ENCODE data around the gene ATP2B3.

The ATP2B3 gene

DNA sequence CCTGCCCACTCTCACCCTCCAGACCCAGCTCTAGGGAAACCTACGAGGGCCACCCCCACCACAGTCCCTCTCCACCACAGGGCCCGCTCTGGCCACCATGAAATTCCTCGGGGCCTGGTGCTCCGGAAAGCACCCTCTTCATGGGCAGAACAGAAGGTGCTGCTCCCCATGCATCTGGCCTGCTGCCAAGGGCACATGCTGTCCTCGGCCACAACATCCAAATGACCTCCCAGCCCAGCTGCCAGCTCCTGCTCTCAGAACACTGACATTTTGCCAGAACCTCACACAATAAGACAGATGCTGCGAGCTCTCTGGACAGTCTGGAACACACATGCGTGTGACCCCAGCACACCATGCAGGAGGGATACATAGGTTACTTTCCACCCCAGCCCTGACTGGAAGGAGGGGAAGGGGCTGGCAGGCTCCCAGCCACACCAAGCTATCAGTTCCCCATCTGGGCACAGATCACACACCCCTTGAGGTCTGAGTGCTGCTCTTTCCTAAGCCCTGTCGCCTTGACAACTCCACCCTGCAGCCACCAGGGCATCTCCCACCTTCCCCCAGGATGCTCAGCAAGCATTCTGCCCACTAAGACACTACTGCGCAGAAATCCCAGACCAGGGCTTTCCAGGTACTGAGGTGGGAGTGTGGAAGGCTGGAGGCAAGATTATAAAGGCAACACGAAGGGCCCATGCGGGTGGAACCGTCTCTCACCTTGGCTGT, 75.7 kb downstream of the ATP2B3 start:
- Histone ChIP-seq H3K36me3 (peaks cover 16 to 72% (median 48%) of the 10 kb centered on the region in 3 donors), H3K9me3 (peaks cover 0 to 4% (median 0%) of the 10 kb centered on the region in 3 donors), H3K4me1 (peaks cover 0 to 7% (median 2%) of the 10 kb centered on the region in 4 donors), H3K27ac (no peak overlapping the region), H3K27me3 (no peaks in the 10 kb centered on the region), H3K4me3 (no peak overlapping the region)
- intact Hi-C loops (cut with DNase I; ENCODE audit: low total_unique reads), result no loop called here
- no peak for TF ChIP-seq CTCF (IDR thresholded peaks at IDR 0.05)
- DNase-seq, result no peak

GRCh38 chrX:153593811-153594500, 76.5 kb downstream of the ATP2B3 start:
- Histone ChIP-seq H3K27me3 (no peaks in the 10 kb centered on the region), H3K27ac (no peak overlapping the region), H3K36me3 (peaks cover 16 to 69% (median 42%) of the 10 kb centered on the region in 3 donors), H3K9me3 (peaks cover 0 to 7% (median 0%) of the 10 kb centered on the region in 3 donors), H3K4me3 (no peak overlapping the region), H3K4me1 (peaks cover 0 to 8% (median 2%) of the 10 kb centered on the region in 4 donors)
- no peak for TF ChIP-seq CTCF (IDR thresholded peaks at IDR 0.05)
- DNase-seq, result no peak
- intact Hi-C loops (cut with DNase I; ENCODE audit: low total_unique reads), result no loop called here

GRCh38 chrX:153595387-153595786, 77.9 kb downstream of the ATP2B3 start:
- Histone ChIP-seq H3K27me3 (no peaks in the 10 kb centered on the region), H3K4me1 (peaks cover 0 to 14% (median 5%) of the 10 kb centered on the region in 4 donors), H3K27ac (no peak overlapping the region), H3K4me3 (no peak overlapping the region), H3K9me3 (peaks cover 0 to 7% (median 0%) of the 10 kb centered on the region in 3 donors), H3K36me3 (peaks cover 16 to 58% (median 33%) of the 10 kb centered on the region in 3 donors)
- TF ChIP-seq CTCF (IDR thresholded peaks at IDR 0.05), result no peak
- intact Hi-C loops (cut with DNase I; ENCODE audit: low total_unique reads), result no loop called here
- DNase-seq, result no peak

GRCh38 chrX:153595859-153596857, 78.7 kb downstream of the ATP2B3 start:
- TF ChIP-seq CTCF (IDR thresholded peaks at IDR 0.05), result no peak
- H3K4me1 ChIP-seq, result peaks cover 0 to 21% (median 6%) of the 10 kb centered on the region in 4 donors
- H3K36me3 ChIP-seq, result peaks cover 16 to 52% (median 27%) of the 10 kb centered on the region in 3 donors
- H3K27me3 ChIP-seq, result no peaks in the 10 kb centered on the region
- intact Hi-C loops (cut with DNase I; ENCODE audit: low total_unique reads), result no loop called here
- peaks cover 0 to 7% (median 0%) of the 10 kb centered on the region in 3 donors for H3K9me3 ChIP-seq
- DNase-seq, result no peak
- no peak overlapping the region for H3K4me3 ChIP-seq
- no peak overlapping the region for H3K27ac ChIP-seq

Data from tibial artery (tissue), 4 donors.